HK-2 (cell line): ENCODE data around the gene TERC.

Source experiments
- DNase-seq: peaks from one replicate; pipeline ENCODE4 v3.0.0-alpha.2; 2018; ENCODE audit not compliant: unreplicated experiment

The TERC gene

DNA sequence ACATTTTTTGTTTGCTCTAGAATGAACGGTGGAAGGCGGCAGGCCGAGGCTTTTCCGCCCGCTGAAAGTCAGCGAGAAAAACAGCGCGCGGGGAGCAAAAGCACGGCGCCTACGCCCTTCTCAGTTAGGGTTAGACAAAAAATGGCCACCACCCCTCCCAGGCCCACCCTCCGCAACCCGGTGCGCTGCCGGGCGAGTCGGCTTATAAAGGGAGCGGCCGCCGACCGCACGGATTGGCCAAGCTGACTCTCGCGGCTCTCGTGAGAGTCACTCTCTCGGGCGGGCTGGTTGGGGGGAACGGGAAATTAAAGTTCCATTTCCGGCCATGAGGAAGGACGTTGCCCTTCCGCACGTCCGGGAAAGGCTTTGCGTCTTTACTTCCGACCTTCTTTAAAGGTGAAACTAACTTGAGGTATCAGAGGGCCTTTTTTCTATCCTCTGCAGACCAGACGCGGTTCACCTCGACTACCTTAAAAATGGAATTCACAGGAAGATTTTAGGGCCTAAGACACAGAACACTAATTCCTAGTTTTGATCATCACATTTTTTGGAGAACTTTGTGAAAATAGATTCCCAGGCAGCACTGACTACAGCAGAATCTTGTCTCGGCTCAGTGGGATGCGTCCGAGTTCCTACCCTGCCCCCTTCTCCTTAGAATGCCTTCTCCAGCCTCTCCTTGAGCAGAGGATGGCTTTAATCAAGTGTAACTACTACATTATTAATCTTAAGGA is at the start of gene TERC:
Gene TERC (minus strand): TSS at position 179 of the 731 bp plus-strand sequence.
- DNase-seq: peak; percentile 97

DNA sequence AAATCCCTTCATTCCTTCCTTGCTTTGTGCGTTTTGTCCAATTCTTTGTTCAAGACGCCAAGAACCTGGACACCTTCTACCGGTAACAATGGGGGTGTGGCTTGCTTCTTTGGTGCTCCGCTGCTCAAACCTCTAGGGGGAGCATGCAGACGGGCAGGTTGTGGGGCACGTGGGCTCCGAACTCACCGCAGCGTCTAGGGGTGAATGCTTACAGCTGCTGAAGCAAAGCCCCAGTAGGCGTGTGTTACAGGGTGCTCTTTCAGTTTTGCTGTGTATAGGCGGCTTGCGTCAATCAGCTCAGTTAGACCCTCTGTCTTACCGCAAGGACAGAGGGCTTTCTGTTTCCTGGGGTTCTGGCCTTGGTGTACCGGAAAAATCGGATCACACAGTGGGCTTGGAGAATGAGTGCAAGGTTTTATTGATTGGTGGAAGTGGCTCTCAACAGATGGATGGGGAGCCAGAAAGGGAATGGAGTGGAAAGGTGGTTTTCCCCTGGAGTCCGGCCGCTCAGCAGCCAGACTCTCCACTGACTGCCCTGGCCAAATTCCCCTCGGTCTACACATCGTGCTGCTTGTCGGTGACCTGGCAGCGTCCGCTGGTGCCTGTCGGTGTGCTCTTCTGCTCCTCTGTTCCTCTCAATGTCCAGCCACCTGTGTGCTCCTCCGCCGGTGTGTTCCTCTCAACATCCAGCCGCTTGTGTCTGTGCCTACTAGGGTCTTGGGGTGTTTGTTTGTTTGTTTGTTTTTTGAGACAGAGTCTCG is 49.1 kb upstream of the TERC start:
- no peak for DNase-seq

DNA sequence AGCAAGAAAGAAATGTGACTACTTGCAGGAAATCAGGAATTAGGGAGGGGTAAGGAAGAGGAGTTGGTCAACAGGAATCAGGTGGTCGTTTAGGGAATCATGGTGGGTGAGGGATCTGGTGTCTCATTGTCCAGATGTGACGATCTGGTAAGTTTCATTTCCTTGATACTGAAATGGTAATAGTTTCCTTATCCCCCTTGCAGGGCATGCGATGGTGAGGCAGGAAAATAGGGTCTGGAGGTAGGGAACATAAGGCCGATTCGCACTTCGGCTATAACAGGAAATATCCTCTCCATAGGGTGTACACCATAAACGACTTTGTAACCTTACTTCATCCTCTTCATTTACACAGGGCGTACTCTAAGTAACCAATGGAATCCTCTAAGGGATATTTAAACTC is 48.4 kb upstream of the TERC start:
- no peak for DNase-seq

DNA sequence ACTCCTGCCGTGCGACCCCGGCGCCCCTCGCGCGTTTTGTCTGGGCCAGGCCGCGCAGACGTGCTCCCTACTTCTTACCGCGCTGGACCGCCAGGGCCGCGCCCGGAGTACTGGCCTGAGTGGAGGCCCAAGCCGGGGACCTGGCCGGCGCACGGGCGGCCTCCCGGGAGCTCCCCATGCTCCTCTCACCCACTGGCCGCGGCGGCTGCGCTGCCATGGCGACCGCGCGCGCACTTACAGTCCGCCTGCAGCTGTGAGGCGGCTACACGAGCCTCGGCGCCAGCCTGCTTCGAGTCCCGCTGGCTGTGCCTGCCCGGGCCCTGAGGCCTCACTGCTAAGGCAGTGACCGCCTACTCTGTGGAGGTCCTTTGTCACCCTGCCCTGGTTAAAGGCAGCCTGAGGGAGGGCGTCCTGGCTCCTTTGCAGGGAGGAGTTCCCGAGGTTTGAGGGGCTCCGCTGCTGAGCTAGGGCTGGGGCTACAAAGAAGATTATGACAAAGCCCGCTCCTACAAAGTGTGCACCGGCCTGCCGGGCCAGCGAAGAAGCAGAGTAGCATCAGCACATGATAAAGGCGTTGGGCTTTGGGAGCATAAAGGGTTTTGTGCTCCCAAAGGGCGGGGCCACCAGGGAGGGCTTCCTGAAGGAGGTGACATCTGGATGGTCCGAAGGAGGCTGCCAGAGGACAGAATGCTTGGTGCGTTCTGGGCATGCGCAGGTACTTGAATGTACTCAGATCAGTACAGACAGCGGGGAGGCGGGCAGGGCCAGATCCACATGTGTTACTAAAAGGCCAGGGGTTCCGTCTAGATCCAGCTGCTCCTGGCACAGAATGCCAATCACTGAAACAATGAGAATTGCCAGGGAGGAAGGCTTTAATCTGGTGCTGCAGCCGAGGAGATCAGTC is 47.7 kb upstream of the TERC start, which contains the start of the genes LRRC34 and LRRIQ4:
Gene LRRC34 (minus strand): TSS at position 573 of the 904 bp plus-strand sequence. CDS start 356 bp downstream, at position 217.
Gene LRRIQ4 (plus strand): TSS at position 539 of the 904 bp plus-strand sequence. CDS start 9,052 bp downstream, outside the sequence.
- peak; percentile 66 for DNase-seq

DNA sequence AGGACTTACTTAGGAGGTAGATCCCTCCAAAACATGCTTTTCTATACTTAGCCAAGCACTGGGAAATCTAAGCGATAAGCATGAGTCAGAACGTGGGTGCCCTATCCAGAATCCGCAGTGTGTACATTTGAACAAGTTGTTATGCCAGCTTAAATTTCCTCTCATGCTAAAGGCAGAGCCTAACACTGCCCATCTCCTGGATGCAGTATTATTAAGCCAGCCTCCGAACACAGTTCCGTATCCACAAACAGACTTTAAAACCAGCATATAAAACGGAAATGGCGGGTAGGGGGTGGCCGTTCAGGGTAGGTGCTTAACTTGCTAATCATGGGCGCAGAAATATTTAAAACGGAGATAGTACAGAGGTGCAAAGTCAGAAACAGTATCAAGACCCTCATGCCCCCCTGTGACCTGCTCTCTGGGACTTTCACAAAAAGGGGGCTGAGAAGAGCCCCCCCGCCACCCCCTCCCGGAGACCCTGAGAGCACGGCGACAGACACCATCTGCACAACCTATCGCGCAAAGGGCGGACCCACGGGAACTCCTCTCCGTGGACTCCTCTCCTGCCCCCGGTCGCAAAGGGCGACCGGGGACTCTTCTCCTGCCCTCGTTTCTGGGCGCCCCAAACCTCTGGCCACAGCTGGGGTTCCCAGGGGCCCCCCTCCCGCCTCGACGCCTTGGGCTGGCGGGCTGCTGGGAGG is 46.9 kb upstream of the TERC start:
- peak; percentile 24 for DNase-seq

DNA sequence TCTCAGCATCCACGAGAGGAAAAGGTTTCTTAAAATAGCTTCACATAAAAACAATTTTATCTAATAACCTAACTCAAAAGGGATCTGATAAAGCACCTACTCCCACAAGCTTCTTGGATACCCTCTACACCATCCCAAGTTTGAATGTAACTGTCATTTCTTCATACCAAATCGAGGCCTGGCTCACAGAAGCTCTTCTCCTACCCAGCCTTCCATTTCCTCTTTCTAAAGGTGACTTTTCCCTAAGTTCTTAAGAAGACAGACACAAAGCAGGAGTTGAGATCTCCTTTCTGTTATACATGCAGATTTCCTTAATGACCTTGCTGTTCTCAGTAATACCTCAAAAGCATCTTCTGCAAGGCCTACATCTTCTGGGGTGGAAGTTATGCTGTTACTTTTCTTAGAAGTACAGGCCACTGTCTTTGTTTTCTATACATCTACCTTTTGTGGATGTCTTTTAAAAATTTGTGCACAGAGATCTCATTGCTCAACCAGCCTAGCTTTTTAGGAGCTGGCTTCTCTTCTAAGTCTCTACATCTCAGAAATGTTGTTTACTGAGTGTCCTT is 44.5 kb upstream of the TERC start:
- no peak for DNase-seq

DNA sequence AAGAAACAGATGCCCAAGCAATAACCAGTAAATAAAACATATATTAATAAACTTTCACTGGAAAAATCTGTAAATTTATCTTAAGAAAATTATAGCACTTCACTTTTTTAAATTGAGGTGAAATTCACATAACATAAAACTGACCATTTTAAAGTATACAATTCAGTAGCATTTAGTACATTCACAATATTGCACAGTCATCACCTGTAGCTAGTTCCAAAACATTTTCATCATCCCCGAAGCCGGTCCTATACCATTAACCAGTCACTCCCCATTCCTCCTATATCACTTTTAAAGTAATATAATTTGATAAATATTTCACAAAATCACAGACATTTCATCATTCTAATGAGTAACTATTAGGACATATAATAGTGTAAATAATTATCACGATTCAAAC is 39.8 kb upstream of the TERC start:
- DNase-seq: no peak

DNA sequence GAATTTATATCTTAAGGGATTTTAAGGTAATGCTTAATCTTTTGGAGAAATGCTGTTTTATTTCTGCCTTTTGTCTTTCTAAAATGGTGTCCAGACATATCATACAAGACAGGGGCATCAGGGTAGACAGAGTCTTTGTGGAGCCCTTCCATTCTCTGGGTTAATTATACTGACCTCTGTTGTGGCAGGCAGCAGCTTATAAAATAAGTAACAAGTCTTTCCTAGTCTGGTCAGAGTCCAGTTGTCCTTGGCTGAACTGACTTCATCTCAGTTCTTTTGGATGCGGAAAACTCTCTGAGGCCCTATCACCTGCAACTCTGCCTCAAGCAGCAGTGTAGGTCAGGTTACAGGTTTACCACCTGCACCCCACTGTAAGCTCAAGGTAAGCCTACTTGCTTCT is 27.5 kb upstream of the TERC start:
- no peak for DNase-seq

DNA sequence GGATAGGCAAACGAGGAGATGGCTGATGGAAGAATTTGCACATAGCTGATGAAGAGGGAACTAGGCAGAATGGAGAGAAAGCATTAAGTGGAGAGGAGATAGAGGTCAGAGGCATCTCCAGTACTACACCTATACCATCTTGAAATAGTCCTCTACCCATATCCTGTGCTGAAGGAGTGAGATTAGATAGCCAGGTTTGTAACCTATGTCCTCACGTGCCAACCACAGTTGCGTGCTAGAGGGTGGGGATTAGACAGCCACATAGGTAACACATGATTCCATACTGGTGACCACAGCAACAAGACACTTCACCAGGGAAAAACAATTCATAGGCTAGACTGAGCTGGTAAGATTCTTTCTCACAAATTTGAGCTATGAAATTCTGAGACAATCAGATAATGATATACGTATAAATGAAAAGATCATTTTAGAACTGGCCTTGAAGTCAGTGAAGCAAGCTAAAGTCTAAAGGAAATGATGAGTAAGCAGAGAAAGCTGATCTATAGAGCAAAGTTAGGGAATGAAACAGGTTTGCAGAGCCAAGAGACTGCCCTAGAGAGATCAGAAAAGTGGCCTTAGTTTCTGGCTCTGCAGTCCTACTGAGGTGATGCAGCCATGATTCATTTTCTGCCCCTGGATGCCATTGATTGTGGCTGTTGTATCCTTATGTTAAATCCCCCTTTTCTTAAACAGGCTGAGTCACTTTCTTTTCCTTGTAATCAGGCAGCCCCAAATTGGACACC is 26.0 kb upstream of the TERC start:
- DNase-seq: no peak

DNA sequence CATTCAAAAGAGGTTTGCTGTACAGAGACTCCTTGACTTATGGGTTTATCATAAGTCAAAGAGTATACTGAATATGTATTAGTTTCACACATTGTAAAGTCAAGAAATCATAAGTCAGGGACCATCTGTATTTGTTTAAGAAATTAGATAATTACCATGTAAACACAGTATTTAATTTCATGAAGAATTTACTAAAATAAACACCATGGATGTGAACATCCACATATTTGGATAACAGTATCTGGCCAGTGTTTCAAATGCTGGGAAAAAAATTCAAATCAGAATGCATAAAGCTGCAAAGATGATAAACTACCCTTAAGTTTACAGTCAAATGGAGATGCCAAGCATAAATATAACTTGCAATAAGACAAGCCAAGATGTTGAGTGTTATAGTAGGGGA is 25.4 kb upstream of the TERC start:
- no peak for DNase-seq

DNA sequence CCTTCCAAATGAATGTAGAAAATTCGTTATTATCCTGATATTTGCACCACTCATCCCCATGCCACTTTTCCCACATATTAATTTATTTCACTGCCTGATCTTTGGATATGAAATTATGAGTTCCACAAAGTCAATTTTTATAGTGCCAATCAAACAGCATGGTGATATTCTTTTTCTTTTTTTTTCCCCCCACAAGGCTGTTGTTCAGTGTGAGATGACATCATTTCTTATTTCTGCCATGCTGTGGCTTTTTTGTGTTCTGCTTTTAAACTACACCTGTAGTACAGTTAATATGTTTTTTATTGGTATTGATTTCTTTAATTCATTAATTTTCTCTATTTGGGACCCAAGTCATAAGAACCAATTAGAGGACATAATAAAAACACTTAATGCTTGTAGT is 22.9 kb upstream of the TERC start:
- no peak for DNase-seq

DNA sequence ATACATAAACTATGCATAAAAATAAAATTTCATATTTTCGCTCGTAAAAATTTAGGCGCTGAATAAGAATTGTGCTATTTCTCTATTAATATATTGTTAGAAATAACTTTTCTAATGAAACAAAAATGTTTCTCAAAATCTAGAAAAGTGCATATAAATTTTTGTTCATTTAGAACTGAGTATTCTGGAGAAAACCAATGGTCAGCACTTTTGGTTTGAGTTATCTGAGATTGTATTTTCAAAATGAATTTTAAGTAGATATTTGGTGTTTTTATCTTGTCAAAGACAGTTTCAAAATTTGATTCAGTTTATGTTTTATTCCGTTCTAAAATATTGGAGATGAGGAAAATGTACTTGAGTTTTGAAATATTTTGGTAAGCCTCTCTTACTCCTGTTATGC is 22.3 kb upstream of the TERC start:
- DNase-seq: no peak

DNA sequence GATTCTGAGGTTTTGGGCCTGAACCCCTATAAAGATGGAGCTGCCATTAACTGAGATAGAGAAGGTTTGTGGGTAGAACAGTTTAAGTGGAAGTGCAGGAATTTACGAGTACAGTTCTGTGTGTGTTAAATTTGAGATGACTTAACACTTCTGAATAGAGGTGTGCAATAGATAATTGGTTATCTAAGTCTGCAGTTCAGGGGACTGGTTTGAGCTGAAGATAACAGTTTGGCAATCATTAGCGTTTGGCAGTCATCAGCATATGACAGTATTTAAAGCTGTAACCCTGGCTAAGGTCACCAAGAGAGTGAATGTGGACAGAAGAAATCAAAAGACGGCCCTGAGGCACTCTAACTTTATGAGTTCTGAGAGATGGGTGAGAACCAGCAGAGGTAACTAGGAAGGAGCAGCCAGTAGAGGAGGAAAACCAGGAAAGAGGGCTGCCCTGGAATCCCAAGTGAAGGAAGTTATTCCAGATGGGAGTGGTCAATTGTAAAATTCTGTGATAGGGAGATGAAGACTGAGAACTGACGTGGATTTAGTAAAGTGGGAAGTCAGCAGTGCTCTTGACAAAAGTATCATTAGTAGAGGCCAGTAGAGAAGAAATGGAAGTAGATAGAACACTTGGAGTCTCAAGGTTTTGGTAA is 16.5 kb upstream of the TERC start:
- DNase-seq: no peak

DNA sequence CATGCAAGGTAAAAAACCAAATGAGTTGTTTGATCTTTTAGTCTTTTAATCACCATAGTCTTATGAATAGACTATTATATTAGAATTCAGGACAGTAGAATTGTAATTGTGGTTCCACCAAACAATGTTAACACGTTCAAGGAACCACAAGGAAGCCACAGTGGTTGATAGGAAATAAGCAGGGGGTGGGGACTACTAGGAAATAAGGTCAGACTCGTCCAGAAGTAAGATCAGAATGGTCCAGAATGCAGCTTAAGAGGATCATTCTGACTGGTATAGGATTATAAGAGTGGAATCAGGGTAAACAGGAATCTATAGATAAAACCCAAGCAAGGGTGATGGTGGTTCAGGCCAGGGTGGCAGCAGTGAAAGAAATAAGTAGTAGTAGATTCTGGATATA is 15.9 kb upstream of the TERC start:
- DNase-seq: no peak

DNA sequence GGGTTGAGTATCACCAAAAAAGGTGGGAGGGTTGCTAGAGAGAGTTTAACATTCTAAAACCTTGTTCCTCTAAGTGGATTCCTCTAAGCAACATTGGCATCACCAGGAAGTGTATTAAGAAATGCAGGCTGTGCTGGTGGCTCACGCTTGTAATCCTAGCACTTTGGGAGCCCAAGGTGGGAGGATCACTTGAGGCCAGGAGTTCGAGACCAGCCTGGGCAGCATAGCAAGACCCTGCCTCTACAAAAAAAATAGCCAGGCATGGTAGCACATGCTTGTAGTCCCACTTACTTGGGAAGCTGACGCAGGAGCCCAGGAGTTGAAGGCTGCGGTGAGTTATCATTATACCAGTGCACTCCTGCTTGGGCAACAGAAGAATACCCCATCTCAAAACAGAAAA is 13.0 kb upstream of the TERC start:
- DNase-seq: no peak

DNA sequence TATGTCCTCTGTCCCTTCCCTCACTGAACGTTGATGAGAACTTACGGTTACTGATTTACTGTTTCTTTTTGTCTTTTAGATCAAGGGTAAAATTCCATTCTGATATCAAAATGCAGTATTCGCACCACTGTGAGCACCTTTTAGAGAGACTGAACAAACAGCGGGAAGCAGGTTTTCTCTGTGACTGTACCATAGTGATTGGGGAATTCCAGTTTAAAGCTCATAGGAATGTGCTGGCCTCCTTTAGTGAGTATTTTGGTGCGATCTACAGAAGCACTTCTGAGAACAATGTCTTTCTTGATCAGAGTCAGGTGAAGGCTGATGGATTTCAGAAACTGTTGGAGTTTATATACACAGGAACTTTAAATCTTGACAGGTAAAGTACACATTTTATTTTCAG is 9.3 kb upstream of the TERC start:
- DNase-seq: no peak

DNA sequence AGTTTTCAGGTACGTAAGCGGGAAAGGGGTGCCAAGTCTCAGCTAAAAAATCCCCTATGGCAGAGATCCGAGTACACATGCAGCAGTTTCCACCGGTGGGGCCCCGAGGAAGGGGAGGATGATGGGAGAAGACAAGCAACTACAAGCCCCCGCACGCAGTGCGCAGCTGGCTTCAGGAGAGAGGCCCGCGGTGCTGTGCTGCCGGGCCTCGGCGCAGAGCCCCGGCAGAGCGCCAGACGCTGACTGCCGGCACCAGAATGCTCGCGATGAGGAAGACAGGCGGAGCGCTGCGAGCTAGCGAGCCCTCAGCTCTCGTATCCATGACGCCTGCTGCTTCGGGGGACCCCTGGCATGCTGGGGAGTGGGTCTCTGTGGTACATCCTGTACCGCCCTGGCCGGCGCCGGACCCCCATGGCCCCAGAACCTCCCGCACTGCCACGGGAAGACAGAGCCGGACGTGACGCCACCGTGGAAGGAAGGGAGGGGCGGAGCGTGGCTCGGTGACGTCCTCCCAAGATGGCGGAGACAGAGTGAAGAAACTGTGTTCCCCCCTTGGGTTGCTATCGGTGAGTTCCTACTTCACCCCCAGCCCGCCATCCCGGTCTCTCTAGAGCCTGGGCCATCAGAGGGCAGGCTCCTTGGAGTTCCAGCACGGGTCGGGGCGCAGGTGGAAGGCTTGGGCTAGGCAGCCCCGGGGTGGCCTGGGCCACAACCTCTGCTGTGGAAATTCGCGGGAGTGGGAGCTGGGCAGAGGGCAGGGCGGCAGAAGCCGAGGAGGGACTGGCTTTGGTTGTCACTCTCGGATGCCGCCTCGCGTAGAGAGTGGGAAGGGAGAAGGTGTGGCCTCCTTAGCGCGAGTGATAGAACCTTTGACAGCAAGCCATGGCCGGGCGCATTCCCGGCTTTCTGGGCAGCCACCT is 8.3 kb upstream of the TERC start, which contains the start of gene MYNN:
Gene MYNN (plus strand): TSS at position 500 of the 920 bp plus-strand sequence. CDS start 900 bp downstream, outside the sequence.
- DNase-seq: peak; percentile 92

DNA sequence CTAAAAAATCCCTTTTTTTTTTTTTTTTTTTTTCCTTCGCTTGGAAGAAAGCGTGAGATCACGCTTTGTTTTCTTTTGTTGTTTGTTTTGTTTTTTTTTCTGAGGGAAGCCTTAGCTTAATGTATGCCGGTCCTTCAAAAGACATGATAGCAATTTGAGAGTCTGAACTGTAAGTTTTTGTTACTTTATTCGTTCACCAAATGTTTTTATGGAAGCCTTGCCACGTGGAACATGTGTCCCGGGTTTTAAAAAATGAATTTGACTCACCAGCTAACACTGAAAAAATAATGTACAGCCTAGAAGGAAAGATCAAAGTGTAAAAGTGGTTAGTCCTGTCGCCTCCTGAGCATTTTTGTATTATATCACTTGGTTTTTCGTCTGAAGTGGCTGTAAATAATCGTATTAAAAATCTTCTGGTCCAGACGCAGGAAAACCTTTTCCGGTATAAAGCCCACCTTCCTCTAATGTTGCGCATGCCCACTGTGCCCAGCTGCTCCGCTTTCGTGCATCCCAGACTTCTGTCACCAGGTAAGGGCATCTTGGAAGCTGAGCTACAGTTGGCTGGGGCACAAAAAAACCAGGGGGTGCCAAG is 7.5 kb upstream of the TERC start:
- peak; percentile 76 for DNase-seq
